GM23338 (cell line): ENCODE results near the gene TPCN2.

Experiments
- CREB1 ChIP-seq: fragments of 250-450 bp; sonication (Bioruptor Pico); IDR thresholded peaks from 2 replicates; pipeline ENCODE4 v1.5.0; 2020; ENCODE audit warnings: low read depth, mild to moderate bottlenecking, moderate library complexity
- CTCF ChIP-seq, 2 experiments: fragments of 200-600 bp in 1 of 2; sonication (generic) in 1 of 2; conservative IDR thresholded peaks; 2 replicates each; pipeline versions ENCODE4 v1.5.1 to v1.6.1; 2016 to 2017; ENCODE audit warnings: antibody characterized with exemption in 2 of 2, low read depth in 2 of 2, mild to moderate bottlenecking in 2 of 2, moderate library complexity in 1 of 2
- EZH2 ChIP-seq: fragments of 200-600 bp; sonication (generic); IDR thresholded peaks from one replicate; pipeline ENCODE4 v1.8.0; 2017; ENCODE audit warnings: antibody characterized with exemption, mild to moderate bottlenecking, low read depth; ENCODE audit not compliant: unreplicated experiment
- EZH2phosphoT487 ChIP-seq: fragments of 200-600 bp; sonication (generic); IDR thresholded peaks from one replicate; pipeline ENCODE4 v1.8.1; 2018; ENCODE audit warnings: antibody characterized with exemption; ENCODE audit not compliant: unreplicated experiment
- NANOG ChIP-seq: IDR thresholded peaks from 2 replicates; pipeline ENCODE4 v1.6.1; 2016; ENCODE audit warnings: antibody characterized with exemption, borderline replicate concordance
- POLR2AphosphoS5 ChIP-seq: IDR thresholded peaks from 2 replicates; pipeline ENCODE4 v1.6.1; 2016; ENCODE audit warnings: antibody characterized with exemption, low read depth
- REST ChIP-seq: IDR thresholded peaks from one replicate; pipeline ENCODE4 v1.6.1; 2018; ENCODE audit warnings: antibody characterized with exemption; ENCODE audit not compliant: unreplicated experiment
- STAT1 ChIP-seq: IDR thresholded peaks from one replicate; pipeline ENCODE4 v1.6.1; 2016; ENCODE audit warnings: antibody characterized with exemption; ENCODE audit not compliant: unreplicated experiment
- ZNF114 ChIP-seq: fragments of 250-450 bp; sonication (Bioruptor Pico); IDR thresholded peaks from 2 replicates; pipeline ENCODE4 v1.5.0; 2020; ENCODE audit warnings: mild to moderate bottlenecking, moderate library complexity
- ZNF331 ChIP-seq: fragments of 250-450 bp; sonication (Bioruptor Pico); IDR thresholded peaks from 2 replicates; pipeline ENCODE4 v1.5.0; 2020; ENCODE audit warnings: low read depth, mild to moderate bottlenecking, moderate library complexity
- TF ChIP-seq, protein P1 (sequence below): IDR thresholded peaks from 2 replicates; pipeline ENCODE4 v1.6.1; 2016; ENCODE audit warnings: antibody characterized with exemption

- TF ChIP-seq REST (no peak), CTCF (conservative IDR thresholded peaks at IDR 0.05; ENCODE audit: low read depth in 2 of 2) (no peak), EZH2 (no peak), NANOG (no peak), EZH2phosphoT487 (no peak), CREB1 (CRISPR knock-in tag) (no peak), POLR2AphosphoS5 (no peak), ZNF331 (CRISPR knock-in tag) (no peak), STAT1 (no peak), ZNF114 (CRISPR knock-in tag) (no peak)
- TF ChIP-seq, protein P1, sequence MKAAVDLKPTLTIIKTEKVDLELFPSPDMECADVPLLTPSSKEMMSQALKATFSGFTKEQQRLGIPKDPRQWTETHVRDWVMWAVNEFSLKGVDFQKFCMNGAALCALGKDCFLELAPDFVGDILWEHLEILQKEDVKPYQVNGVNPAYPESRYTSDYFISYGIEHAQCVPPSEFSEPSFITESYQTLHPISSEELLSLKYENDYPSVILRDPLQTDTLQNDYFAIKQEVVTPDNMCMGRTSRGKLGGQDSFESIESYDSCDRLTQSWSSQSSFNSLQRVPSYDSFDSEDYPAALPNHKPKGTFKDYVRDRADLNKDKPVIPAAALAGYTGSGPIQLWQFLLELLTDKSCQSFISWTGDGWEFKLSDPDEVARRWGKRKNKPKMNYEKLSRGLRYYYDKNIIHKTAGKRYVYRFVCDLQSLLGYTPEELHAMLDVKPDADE = peak; percentile 53; the same call in 1 of the 2 replicates
These were observed 123.9 kb downstream of the TPCN2 start for GRCh38 chr11:69172674-69173073.
